Epithelial cell of prostate (primary cell): ENCODE results near the gene SLX4IP.
"Not testable (repeated sequence)": the region's sequence is repeated elsewhere in the genome, so short reads cannot be mapped to it uniquely, and the experiment has no call there.

Experiments
- DNase-seq: peaks from one replicate; pipeline ENCODE4 v3.0.0-alpha.2; 2011; ENCODE audit warnings: low read depth, low spot score
- H3K27ac ChIP-seq: fragments of 450-650 bp; 2 replicates; pipeline ENCODE4 v1.5.1; 2017; ENCODE audit warnings: mild to moderate bottlenecking

SLX4IP gene

DNA sequence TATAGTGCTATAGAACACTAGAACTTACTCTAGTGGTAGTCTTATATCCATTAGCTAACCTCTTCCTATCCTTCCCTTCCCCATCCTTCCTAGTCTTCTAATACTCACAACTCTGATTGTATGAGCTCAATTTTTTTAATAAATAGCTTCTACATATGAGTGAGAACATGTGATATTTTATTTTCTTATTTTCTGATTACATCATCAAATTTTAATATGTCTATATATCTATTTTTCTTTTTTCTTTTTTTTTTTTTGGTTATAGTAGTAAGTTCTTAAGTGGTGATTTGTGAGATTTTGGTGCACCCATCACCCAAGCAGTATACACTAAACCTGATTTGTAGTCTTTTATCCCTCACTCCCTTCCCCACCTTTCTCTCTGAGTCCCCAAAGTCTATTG lies 126.2 kb downstream of the SLX4IP start:
- no peak for DNase-seq
- H3K27ac ChIP-seq: no peak overlapping the region

DNA sequence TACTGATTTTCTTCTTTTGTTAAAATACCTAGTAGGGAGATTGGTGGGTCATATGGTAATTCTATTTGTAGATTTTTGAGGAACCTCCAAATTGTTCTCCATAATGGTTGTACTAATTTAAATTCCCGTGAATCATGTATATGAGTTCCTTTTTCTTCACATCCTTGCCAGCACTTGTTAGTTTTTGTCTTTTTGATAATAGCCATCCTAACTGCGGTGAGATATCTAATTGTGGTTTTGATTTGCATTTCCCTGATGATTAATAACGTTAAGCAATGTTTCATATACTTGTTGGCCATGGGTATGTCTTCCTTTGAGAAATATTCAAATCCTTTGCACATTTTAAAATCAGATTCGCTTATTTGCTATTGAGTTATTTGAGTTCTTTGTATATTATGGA lies 127.8 kb downstream of the SLX4IP start:
- DNase-seq: no peak
- H3K27ac ChIP-seq: no peak overlapping the region

DNA sequence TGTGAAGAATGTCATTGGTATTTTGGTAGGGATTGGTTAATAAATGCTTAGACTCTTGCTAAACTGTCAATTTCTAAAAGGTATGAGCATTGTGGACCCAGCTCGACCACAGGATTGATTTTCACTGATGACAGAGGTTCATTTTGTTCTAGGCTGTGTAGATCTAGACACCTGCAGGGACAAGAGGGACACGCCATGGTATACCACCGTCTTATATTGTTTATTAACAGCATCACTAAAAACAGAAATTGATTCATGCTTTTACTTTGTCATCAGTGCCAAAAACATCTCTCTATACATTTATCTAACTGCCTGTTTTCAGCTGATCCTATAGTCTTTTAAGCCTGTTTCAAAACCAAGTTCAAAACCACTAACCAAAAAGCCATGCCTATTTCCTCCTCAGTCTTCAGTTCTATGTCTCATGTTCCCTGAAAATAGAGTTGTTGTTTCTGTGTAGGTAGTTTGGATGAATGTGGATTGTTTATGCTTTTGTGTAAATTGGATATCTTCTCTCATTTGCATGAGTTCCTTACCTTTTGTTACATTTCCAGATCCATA lies 128.9 kb downstream of the SLX4IP start:
- H3K27ac ChIP-seq: no peak overlapping the region
- no peak for DNase-seq

DNA sequence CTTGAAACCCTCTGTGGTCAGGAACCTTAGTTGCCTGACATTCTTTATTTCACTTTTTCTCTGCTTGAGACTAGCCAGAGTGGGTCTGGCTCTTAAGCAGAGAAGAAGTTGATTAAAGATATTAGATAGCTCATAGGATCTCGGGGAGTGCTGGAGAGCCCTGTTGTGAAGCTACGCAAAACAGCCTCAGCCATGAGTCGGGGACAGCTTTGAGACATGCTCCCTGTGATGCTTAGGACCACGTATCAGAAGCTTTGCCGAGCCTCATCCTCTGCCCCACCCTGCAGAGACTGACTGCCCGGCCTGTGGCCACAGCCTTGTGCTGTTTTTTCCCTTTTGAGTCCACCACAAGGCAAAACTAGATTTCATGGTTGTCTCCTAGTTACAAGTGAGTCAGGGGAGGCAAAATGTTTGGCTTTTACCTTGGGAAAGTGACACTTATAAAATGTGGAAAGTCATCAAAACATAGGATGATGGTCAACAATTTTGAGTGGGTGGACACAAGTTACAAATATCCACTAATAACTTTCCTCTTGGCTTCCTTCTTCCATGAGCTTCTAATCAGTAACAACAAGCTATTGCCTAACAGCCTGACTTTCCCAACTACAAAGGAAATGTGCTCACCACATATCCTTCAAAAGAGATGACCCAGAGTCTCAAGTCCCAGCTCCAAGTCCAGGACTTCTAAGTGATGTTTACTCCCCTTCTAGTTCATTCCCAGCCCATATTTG lies 130.3 kb downstream of the SLX4IP start:
- DNase-seq: no peak
- no peak overlapping the region for H3K27ac ChIP-seq

DNA sequence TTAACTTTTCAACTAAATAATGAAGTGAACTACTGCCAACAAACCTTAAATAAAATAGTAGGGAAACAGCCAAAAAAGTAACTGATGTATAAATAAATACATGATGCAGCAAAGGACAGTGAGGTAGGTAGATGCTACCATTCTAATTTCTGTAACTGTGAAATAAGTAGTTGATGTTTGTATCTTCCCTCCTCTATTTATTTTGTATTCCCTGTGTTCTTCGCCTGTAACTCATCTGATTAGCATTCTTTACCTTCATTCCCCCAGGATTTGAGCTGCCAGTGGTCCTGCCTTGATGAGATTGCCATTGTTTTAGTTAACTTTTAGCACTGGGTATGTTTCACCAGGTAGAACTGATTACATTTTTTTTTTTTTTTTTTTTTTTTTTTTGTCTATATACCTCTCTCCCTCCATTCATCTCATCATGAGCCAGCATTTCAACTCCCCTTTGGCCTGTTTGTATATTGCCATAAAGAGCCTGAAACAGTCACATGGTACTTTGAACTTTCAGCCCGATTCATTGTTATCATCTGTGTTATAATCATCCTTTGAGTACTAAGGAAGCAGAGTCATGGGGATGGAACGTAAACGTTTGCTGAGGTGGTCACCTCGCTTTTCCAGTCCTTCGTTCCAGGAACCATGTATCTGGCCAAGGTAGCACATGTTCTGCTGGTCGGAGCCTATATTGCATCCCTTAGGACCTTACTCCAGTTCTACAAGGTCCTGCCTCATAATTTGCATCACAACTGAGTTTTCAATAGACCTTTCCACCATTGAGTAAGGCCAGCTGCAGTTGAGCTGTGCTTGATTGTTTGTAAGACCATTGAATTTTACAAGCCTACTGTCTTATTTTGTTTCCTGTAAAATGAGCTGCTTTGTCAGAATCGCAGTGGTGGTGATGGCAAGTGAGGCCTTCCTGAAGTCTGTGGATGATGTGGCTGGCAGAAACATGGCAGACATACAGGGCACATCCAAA lies 131.1 kb downstream of the SLX4IP start:
- DNase-seq: no peak
- no peak overlapping the region for H3K27ac ChIP-seq

DNA sequence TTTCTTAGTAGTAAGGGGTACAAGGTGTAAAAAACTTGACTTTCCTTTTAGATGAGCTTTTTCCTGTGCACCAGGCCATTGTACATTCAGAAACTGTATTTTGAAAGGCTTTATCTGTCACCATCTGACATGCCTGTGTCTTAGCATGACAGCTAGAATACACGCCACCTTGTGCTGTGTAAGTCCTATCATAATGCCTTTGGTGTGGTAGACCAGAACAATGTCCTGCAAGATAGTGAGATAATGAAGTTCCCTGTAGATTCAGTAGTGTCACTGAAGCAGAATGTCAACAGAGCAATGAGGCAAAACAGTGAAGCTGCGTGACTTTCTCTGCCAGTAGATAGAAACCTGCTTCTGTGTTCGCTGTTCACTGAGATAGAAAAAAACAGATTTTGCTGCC lies 132.9 kb downstream of the SLX4IP start:
- no peak overlapping the region for H3K27ac ChIP-seq
- DNase-seq: no peak

DNA sequence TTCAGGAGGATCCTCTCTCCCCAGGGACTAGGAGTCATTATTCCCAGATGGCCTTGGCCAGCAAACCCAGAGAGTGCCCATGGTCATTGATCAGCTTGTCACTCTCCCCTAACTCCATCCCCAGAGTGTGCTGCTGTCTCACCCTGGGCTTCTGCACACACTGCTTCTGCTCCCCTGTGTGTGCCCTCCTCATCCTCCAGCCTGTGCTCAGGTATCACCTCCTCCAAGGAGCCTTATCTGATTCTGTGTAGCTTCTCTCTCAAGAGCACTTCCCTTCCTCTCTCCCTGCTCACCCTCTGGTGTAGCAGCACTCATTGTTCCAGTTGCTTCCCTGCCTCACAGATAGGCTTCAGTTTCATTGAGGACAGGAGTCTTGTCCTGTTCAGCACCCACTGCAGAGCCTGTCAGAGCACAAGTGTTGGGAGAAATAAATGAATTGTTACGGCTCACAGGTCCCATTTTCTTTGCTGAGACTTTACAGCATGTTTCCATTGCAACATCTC lies 136.3 kb downstream of the SLX4IP start:
- no peak for DNase-seq
- no peak overlapping the region for H3K27ac ChIP-seq

DNA sequence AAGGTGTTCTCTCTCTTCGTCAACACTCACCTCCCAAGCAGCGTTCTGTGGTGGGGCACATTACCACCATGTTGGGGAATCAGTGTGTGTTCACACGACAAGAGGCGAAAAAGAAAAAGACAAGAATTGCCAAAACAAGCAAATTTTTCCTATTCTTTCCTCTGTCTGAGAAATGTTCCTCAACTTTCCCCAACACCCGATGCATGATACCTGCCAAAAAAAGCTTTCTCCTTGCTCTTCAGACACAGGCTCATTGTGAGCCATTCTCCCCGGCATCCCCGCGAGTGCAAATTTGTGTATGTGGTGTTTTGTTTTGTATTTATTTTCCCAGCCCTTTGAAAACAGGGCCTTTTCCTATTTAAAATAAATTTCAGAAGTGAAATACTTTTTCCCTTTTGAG lies 137.7 kb downstream of the SLX4IP start:
- H3K27ac ChIP-seq: peak overlapping the region; percentile 44
- no peak for DNase-seq

DNA sequence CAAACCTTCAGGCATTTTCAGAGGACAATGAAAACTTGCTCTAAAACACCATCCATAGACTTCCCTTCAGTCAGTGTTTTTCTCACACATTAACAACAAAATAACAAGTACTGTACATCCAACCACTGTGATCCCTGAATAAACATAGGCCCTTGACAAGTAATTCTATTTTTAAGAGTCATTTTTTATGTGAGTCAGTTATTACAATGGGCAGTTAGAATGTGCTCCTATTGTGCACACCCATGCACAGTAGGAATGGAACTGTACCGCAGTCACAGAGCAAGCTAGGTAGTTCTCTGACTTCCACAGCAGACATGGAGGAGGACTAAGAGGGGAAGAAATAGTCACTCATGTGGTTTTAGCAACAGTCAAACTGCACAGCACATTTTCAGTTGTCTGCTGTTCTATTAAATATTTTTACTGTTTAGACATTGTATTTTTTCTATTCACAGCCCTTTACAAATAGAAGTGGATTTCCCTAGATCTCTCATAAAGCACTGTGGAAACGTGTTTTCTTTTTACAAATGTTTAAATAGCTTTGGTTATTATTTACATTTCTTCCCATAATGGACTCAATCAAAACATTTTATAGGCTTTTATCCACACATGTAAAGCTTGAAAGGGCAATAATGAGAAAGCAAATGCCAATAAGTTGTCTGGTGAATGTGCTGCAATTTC lies 138.3 kb downstream of the SLX4IP start:
- DNase-seq: peak; percentile 40
- H3K27ac ChIP-seq: peak overlapping the region; percentile 44

DNA sequence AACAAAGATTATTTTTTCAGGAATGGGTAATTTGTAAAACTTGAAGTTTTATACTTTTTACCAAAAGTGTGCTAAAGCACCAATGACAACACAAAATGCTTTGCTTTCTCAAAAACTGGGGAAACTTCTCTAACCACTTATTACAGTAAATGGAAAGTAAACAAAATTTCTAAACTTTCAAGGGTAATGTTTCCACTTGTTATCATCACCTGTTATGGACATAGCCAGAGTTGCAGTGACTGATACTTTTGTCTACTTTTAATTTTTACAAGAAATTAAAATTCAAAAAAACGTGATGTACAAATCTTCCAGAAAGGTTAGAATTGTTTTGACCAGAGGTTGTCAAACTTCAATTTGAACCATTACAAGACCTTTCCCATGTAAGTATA lies 138.8 kb downstream of the SLX4IP start:
- no peak overlapping the region for H3K27ac ChIP-seq
- DNase-seq: no peak

DNA sequence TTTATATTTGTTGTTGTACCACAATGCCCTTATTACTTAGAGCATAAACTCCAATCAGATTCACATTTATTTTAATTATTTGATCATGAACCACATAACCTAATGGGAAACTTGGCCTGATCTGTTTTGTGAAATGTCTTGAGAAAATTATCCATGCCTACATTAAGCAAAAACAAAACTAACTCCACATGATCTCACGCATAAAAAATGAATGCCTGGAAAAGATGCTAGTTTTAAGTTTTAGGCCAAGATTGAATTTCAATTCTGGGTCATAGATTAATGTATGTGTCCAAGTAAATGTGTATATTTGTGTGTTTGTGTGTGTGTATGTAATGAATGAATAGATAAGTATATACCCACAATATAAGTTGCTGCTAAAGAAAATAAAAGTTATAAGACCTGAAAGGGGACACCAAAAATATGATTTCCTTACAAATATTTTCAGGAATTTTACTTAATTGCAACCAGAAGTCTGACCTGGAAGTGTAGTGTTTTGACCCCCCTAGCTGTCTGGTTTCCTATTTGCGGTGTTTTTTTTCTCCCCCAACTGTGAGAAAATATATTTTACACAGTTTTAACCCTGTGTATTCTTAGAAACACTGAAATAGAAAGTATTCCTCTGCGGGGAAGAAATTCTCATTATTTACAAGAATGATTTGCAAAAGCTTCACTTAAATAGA lies 141.4 kb downstream of the SLX4IP start:
- DNase-seq: no peak
- H3K27ac ChIP-seq: no peak overlapping the region

DNA sequence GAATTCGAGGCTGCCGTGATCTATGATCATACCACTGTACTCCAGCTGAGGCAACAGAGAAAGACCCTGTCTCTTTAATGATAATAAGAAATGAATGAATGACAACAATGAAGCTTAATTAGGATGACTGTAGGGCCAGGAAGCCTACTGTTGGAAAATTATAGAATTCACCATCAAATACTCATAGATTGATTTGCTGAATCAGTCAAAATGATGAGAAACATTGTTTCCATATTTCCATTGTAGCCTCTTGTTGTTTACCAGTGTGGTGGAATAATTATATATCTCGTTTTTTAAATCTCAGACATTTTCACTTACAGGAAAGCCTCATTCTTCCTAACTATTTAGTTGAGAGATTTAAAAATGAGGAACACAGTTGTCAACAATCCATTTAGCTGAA lies 142.5 kb downstream of the SLX4IP start:
- DNase-seq: no peak
- H3K27ac ChIP-seq: peak overlapping the region; percentile 67

DNA sequence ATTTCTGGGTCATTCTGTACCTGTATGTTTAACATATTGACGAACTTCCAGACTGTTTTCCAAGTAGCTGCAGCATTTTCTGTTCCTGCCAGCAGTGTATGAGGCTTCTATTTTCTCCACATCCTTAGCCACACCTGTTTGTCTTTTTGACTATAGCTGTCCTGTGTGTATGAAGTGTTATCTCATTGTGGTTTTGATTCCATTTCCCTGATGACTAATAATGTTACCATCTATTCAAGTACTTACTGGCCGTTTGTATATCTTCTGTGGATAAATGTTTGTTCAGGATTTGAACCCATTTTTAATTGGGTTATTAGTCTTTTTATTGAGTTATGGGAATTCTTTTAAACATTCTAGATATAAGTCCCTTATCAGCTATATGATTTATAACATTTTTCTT lies 143.5 kb downstream of the SLX4IP start:
- DNase-seq: peak; percentile 73
- peak overlapping the region; percentile 67 for H3K27ac ChIP-seq

DNA sequence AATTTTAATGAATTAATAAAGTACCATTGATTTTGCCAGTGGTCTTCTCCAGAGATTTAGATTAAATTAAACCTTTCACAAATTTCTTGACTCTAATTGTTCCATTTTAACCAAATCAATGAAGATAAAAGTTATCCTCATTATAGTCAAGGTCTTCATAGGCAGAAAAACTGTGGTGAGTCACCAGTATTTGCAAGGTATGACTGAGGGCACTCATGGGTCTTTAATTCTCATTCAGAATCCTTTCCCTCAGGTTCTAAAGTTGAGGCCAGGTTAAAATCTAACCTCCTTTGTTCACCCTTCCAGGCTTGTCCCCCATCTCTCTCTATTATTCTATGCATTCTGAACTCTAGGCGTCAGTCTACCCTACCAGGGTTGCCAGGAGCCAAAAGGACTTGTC lies 144.8 kb downstream of the SLX4IP start:
- H3K27ac ChIP-seq: peak overlapping the region; percentile 67
- DNase-seq: no peak

DNA sequence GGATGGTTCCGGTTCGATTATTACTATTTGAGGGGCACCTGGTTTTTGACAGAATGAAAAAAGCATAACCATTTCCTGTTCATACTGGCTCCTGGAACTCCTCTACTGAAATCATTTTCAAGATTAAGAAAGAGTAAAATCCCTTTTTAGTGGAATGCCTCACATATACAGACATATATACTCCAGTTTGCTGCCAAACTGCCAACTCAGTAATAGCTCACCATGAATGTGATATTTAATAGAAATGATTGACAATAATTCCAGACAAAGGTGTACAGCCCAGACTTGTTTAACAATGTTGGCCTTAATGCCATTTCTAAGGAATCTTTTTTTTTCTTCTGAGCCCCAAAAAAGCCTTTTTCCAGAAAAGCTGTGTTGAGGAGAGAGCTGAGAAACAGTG lies 145.6 kb downstream of the SLX4IP start:
- H3K27ac ChIP-seq: peak overlapping the region; percentile 67
- DNase-seq: no peak

DNA sequence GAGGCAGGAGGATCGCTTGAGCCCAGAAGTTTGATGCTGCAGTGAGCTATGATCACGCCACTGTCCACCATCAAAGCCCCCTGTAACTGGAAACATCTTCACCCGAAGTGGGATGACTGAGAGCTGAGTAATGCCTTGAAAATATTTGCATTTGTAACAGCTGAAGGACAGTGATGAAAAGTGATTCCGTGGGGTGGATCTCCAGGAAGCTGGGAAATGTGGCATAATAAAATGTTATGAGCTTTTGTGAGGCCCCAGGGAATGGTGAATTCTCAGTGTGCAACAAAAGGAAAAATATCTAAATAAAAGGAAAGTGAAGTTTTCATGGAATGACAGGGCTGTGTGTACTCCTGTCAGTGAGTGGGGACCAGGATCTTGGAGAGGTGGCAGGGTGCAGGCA lies 146.7 kb downstream of the SLX4IP start:
- peak overlapping the region; percentile 67 for H3K27ac ChIP-seq
- DNase-seq: no peak

DNA sequence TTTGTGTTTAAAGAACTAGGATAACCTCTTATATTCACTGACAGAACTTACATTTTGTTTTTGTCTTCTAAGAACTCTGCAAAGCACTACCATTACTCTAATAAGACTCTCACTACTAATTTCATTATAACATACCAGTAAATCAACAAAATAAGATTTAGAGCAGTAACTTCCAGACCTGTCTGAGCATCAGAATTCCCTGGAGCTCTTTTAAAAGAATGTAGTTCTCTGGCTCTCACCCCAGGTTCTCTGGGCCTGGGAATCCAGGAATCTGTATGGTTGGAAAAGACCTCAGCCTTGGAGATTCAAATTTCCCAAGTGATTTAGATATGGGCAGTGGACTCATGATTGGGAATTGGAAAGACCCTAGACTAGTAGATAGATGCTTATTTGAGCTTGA lies 149.3 kb downstream of the SLX4IP start:
- no peak for DNase-seq
- H3K27ac ChIP-seq: no peak overlapping the region

DNA sequence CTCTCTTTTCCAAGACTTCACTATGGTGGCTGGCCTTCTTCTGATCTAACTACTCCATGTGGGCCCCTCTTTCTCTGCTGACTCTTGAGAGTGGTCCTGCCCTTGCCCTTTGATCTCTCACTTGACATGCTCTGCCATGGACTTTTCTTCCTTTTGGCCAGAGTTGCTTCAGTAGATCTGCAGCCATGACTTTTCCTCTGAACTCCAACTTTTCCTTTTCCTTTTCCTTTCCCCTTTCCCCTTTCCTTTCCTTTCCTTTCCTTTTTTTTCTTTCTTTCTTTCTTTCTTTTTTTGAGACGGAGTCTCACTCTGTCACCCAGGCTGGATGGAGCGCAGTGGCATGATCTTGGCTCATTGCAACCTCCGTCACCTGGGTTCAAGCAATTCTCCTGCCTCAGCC lies 150.2 kb downstream of the SLX4IP start:
- DNase-seq: no peak
- no peak overlapping the region for H3K27ac ChIP-seq

DNA sequence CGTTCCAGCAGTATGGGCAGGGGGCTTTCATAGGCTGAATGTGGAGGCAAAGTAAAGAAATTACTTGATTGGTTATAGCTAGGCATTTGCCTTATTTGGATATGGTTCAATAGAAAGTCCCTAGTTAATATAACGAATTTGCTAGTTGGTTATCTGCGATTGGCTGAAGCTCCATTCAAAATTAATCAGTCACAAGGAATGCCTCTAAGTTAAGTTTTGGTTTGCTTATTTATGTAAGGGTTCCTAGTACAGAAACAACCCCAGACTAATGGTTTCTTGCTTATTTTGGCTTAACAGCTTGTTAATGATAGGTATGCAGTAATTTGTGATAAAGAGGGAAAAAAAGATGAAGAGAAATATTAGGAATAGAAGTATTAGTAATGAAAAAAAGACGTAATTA lies 151.2 kb downstream of the SLX4IP start:
- H3K27ac ChIP-seq: no peak overlapping the region
- no peak for DNase-seq

DNA sequence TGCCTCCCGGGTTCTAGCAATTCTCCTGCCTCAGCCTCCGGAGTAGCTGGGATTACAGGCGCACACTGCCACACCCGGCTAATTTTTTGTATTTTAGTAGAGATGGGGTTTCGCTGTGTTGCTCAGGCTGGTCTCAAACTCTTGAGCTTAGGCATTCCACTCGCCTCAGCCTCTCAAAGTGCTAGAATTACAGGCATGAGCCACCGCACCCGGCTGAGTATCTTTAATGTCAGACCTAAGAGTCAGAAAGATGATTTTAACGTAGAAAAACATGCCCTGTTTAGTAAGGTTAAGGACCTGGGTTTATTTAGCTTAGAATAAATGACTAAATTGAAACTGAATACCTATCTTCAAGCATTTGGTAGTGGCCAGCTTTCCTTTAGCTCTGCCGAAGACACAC lies 155.3 kb downstream of the SLX4IP start:
- not testable (repeated sequence) for DNase-seq
- peak overlapping the region; percentile 79 for H3K27ac ChIP-seq
